Ramos (cell line): ENCODE measurements around the gene SEC24B.
"Not testable (repeated sequence)": the region's sequence is repeated elsewhere in the genome, so short reads cannot be mapped to it uniquely, and the experiment has no call there.

Experiments used
- in situ Hi-C: fragments of 300-500 bp; cut with MboI; formaldehyde crosslinking; loops from one replicate; pipeline ENCODE4 v1.14.3; 2022; ENCODE audit warnings: low sequenced_read_pairs; ENCODE audit not compliant: unreplicated experiment

SEC24B gene

DNA sequence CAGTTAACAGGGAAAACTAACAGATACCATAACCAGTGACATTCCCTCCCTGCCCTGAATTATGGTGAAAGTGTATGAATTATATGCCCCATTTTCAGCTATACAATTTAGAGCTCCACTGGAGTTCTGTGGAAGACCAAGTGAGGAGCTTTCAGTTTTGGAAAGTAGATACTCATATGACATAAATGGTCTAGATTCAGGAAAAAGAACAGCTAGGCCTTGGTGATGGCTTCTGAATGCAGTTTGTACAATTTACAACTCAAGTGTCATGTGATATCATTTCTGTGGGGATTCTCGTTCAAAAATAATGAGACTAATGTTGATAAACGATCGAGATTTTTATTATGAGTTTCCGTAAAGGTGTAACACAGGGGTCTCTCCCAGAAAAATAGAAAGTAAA is 8.2 kb upstream of the SEC24B start:
- in situ Hi-C loops, result loop anchor here (5.0 kb wide), 2 partner anchors 377 to 552 kb away; partner anchors contain the start of gene CFI

DNA sequence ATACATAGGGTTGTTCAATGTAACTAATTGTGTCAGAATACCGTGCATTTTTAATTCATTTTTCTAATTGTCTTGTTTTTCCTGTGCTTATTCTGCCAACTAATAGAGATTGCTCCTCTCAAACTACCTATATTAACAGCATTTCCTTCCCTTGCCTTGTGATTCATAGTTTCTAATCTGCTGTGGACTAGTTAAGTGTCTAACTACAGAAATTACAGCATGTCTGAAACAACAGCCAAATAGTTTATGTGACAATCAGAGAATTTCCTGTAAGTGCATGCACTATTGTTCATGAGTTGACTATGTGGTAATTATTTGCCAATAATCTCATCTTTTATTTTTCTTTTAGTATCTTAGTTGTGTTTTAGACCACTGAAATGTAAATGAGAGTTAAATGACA is 4.1 kb upstream of the SEC24B start:
- in situ Hi-C loops, result loop anchor here (5.0 kb wide), 2 partner anchors 373 to 548 kb away; partner anchors contain the start of gene CFI

DNA sequence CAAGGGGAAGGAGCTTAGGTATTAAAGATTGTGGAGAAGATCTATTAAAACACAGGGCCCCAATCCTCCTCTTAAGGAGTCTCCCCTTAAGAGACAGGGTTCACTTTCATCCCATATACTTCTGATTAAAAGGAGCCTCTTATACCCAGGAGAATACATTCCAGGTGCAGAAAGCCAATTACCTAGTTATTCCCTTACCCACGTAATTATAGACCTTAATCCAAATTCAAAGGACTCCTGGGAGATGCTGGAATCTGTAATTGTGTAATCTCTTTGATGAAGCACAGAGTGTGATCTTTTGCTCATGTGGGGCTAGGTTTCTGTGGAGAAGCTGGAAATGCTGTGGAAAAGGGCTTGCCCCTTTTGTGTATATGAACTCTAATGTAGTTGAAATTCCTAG is 1.4 kb upstream of the SEC24B start:
- in situ Hi-C loops, result no loop called here

DNA sequence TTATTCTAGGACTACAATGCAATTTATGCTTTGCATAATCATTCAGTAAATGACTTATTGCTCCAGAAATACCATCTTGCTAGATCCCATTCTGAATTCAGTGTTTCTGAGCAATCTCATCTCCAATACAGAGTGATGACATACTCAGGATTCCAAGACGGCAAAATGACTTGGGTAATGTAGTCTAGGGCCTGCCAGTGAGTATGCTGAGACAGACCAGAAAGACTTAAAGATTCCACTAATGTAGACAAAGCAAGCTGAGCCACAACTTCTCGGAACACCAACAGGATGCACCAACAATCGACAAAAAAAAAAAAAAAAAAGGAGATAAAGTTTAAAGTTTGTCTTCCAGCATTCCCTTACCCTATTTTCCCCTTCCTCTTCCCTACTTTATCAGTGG is 919 bp upstream of the SEC24B start:
- in situ Hi-C loops, result no loop called here

DNA sequence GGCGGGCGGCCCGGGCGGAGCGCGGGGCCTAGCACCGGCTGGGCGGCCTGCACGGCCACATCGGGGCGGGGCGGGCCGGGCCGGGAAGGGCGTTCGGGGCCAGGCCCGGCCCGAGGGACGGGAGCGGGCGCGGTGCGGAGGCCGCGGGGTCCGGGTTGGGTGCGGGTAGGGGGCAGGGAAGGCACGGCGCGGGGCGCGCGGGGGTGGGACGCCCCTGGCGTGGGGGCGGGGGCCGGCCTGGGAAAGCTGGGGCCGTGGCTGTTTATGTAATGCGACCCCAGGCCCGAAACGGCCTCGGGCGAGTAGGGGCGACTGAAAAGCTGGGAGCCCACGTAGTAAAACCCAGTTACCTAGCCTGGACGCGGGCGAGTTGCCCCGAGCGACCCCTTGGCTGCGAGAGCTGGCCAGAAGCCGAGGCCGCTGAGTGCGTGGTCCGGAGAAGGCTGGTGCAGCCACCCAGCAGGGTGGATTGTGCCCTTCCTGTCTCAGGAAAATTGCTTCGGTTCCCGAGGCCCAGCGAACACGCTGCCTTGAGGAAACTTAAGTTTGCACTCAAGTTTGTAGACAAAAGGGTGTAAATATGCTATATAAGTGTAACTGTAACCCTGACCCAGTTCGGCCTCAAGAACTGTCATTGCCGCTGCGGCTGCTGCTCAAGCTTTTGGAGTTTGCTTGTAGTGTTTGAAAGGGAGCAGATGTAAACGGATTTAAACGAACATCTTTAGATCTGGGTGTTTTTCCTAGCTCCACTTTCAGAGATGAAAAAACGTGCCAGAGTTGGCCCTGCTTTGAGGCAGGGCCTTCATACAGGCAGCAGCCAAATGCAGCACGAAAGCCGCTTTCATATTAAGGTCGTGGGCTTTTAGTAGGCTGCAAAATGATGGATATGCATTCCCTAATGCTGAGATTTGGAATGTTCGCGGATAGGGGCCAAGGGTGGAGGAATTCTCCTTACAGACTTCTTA is 674 bp downstream of the SEC24B start:
- in situ Hi-C loops, result no loop called here

DNA sequence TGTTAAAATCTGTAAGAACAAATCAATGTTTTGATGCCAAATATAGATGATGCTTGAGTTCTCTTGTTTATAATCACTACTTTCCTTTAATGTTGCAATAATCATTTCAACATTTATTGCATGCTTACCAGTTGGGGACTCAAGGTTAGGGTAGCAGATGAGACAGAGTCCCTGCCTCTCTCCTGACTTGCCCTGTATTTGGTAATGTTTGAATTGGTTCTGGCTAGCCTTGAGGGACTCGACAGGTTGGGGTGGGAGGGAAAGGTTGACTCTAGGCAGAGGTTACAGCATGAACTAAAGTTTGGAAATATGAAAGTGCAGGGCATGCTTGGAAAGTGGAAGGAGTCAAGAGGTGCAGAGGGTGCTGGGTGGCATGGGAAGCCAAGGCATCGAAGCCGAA is 2.0 kb downstream of the SEC24B start:
- in situ Hi-C loops, result no loop called here

DNA sequence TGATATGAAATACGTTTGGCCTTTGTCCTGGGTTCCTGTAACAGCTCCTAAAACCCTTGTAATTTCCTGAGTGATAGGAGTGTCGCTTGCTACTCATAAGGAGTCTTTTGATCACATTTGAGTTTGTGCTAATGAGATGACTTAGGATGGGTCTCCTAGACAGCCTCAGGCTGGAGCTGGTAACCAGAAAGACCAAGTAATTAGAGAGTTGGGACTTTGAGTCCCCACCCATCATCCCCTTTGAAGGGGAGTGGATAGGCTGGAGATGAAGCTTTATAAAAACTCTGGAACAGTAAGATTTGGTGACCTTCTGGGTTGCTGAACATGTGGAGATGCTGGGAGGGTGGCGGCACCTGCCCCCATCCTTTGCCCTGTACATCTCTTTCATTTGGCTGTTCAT is 2.9 kb downstream of the SEC24B start:
- in situ Hi-C loops, result no loop called here

DNA sequence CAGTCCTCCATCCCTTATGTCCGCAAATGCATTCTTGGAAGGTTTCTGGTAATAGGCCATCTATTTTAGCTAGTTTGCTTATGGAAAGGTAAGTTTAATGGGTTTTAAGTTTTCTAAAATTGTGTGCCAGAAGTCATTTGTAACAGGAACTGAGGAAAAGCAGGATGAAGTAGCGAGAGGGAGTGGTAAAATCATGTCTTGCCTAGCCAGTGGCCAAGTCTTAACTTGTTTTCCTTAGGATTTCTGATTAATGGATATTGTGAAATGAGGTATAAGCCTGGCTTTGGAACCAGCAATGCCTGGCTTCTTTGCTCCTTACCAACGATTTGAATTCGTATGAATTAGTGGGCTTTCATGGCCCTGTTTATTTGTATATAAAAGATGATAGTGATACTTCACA is 7.3 kb downstream of the SEC24B start:
- in situ Hi-C loops, result no loop called here

DNA sequence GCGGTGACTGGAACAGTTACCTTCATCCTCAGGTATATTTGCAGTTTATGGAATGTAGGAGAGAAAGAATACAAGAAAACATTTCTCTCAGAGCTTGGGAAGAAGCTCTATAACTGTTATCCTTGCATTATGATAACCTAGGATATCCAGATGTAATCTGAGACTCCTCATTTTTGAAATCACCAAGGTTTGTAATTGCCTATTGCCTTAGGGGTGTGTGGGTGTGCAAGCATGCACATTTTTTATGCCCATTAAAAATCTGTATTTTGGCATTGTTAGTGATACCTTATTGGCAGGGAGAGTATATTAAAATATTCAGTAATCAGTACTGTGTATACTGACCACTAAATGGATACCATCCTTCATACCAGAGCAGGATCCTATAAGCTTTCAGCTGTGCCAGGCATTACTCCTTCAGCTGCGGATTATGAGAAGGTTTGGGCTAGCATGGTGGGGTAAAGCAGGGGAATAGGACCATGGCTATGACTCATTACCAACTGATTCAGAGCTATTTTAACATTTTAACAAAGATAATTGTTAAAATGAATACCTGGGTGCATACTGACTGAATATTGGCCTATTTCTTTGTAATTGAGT is 8.3 kb downstream of the SEC24B start:
- in situ Hi-C loops, result no loop called here

DNA sequence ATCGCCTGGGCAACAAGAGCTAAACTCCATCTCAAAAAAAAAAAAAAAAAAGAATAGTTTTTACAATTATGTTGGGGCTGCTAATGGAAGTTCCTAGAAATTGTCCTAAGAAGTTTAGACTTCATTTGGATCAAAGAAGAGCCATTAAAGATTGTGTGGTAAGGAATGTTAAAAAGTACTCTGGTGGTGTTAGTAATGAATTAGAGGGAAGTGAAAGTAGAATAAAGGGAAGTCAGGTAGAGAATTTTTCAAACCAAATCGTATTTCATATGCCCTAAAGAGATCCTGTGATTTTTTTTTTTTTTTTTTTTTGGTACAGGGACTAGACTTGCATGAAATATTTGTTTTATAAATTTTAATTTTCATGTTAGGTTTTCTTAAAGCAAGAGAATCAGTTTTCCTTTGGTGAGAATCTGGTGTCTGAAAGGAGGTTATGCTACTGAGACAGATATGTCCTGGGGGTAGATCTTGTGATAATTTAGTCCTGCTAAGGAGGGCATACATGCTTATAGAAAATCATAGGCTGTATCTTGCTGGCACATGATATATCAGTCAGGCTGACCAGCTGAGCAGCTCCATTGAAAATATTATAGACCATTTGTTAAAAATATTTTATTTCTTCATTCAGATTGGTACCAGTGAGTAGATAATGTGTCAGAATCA is 10.7 kb downstream of the SEC24B start:
- in situ Hi-C loops, result no loop called here

DNA sequence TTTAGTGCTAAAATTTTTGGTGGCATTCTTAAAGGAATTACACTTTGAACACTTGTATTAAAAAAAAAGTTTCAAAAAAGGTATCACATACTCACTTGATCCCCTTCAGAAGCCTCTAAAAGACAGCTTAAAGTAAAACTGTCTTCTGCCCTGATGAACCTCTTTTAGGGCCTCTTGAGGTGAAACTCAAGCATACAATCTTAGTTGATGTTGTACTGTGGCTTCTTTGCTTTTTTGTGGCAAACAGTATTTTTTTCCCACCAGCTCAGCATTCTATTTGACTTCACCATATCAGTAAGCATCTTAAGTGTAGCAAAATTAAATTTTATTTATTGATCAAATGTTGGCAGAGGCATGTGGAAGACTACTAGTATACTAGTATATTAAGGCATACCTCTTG is 13.7 kb downstream of the SEC24B start:
- in situ Hi-C loops, result no loop called here

DNA sequence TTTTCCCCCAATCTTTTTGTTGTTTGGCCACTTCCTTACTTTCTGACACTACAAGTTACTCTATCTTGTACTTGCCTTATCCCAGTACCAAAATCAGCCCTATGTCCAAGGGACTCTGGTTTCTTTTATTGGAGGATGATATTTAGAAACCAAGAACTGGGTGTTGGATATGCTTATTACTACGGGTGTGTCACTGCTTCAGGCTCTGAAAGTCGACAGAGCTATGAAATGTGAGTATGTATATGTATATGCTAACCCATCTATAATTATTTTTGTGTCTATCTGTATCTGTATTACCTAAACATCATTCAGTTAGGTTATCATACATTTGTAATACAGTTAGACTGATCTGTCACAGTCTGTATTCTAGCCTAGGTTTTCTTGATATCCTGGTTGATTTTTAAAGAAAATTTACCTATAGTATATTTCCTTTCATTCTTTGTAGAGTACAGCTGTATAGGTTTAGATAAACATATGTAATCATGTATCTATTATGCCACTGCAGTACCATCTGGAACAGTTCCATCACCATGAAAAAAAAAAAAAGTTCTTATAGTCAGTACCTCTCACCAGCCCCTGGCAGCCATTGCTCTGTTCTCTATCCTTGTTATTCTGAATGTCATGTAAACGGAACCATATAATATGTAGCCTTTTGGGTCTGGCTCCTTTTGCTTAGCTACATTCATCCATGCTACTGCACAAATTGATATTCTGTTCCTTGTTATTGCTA is 18.1 kb downstream of the SEC24B start:
- in situ Hi-C loops, result no loop called here

DNA sequence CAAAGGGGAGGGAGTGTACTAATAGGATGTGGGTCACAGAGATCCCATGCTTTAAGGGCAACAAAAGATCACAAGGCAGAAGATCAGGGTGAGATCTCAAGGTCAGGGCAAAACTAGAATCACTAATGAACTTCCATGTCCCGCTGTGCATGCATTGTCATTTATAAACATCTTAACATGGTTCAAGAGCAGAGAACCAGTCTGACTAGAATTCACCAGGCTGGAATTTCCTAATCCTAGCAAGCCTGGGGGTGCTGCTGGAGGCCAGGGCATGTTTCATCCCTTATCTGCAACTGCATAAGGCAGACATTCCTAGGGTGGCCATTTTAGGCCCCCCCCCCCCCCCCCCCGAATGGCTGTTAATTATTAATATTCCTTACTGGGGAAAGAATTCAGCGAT is 19.5 kb downstream of the SEC24B start:
- in situ Hi-C loops, result not testable (repeated sequence)

DNA sequence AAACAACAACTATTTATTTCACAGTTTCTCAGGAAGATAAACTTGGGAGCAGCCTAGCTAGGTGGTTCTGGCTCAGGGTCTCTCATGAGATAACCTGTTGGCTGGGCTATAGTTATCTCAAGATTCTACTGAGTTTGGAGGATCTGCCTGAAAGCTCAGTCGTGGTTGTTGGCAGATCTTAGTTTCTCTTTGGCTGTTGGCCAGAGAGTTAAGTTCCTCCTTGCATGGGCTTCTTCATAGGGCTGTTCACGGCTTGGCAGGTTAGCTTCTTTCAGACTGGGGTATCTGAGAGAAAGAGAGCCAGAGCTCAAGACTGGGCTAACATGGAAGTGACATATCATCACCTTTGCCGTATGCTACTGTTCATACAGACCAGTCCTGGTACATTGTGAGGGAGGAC is 28.7 kb downstream of the SEC24B start:
- in situ Hi-C loops, result no loop called here

DNA sequence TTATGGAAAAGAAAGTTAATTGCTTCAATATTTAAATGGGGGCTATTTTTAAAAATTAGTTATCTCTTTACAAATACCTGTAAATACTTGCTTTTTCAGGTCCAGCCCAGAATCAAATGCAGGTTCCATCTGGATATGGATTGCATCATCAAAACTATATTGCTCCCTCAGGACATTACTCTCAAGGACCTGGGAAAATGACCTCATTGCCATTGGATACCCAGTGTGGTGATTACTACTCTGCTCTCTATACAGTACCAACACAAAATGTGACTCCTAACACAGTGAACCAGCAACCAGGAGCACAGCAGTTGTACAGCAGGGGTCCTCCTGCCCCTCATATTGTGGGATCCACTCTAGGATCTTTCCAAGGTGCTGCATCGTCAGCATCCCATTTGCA is 29.2 kb downstream of the SEC24B start:
- in situ Hi-C loops, result no loop called here

DNA sequence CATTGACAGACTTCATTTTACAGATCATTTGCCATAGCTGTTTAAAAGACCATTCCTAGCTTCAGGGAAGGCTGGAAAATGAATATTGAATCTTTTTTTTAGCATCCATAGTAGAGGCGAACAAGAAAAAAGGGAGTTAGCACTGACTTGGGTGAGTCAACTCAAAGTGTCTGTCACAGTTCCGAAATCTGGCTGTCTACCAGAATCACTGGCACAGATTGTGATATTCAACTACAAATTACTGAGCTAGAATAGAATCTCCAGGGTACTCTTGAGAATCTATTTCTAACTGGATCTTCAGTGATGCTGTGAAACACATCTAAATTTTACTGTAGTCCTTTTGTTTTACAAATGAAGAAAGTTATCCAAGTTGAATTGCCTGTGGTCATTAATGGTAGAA is 31.5 kb downstream of the SEC24B start:
- in situ Hi-C loops, result no loop called here

DNA sequence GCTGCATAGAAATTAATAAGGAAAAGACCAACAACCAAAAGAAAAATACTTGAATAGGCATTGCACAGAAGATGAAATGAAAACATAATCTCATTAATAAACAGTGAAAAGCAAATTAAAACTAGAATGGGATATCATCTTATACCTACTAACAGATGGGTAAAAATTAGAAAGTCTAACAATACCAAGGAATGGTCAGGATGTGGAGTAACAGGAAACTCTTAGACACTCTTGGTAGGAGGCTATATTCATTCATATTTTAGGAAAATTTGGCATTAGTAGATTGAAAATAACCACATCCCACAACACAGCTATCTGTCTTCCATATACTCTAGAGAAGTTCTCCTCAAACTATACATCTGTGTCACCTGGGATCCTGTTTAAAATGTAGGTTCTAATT is 36.3 kb downstream of the SEC24B start:
- in situ Hi-C loops, result no loop called here

DNA sequence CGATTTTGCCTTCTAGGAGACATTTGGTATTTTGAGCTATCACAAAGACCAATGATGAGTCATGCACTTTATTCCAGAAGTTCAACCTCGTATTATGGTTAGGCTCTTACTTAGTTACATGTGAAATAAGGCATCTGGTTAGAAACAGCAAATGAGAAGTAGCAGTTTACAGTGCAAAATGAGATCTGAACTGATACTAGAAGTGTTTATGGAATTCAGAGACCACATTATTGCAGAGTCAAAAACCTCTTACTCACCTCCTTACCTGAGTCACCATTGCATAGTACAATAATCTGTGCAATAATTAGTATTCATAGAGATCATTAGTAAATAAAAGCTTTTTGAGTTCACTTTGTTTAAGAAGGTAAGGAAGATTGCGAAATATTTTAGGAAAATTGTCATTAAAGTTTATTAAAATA is 38.7 kb downstream of the SEC24B start:
- in situ Hi-C loops, result no loop called here

DNA sequence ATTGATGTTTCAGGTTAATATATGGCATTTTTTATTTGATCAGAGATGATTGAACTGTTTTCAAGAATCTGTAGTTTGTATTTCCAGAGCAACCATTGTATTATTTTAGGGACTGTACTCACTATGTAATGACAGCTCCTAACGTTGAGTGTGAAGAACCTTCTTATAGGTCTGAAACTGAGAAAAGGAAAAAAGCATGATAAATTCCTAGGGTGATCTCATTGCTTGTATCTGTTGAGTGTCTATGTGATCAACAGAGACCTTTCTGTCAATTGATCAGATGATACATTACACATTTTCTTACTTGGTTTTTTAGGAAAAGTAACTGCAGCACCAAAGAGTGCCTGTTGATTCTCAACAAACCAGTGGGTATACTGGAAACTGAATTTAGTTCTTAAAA is 40.2 kb downstream of the SEC24B start:
- in situ Hi-C loops, result no loop called here

DNA sequence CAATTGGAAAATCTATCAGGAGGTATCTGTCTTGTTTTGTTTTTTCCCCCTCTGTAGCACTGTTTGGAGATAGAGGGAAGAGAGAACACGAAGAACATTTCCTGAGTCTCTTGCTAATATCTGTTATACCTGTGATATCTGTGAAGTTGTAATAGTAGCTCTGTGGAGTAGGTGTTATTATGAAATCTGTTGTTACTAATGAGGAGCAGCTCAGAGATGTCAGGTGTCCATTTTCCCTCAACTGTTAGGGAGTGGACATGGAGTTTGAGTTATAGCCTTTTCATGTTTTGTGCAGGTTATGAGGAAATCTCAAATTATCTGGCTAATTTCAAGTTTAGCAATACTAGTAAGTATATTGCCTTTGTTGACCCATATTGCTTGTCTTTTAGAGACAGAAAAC is 52.4 kb downstream of the SEC24B start:
- in situ Hi-C loops, result no loop called here

DNA sequence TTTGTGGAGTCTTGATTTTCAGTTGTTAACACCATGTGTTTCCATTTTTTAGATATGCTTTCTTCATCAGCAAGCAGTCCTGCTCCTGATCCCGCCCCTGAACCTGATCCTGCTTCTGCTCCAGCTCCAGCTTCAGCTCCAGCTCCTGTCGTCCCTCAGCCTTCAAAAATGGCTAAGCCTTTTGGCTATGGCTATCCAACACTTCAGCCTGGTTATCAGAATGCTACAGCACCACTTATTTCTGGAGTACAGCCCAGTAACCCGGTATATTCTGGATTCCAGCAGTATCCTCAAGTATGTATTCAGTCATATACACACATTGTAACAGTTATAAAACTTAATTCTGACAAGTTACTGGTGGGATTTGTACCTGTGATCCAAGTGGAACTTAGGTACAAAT is 60.9 kb downstream of the SEC24B start:
- in situ Hi-C loops, result no loop called here
